ENCODE results near the gene HES4. TPM values are rescaled to one million over a fixed set of nuclear protein-coding genes. Genes with fewer than 3 reads are reported as not detected.

HES4 gene
- total and polyA plus RNA-seq, 7 experiments from 2014 or later: 0.22 to 35.0 (median 1.8) TPM; not detected in 2

- POLR2A ChIA-PET: no interaction called here
- CTCF ChIA-PET: no interaction called here
- peaks cover 0 to 100% (median 25%) of the 10 kb centered on the region in 3 experiments for H3K36me3 ChIP-seq (ENCODE audit: control insufficient read depth in 2 of 3, insufficient read depth in 3 of 3, low read length in 3 of 3)
- H3K9me3 Mint-ChIP-seq: no peaks in the 10 kb centered on the region
- H3K27ac ChIP-seq (ENCODE audit: low read depth, low read length): no peak overlapping the region
- H3K4me3 ChIP-seq (ENCODE audit: low read length): no peak overlapping the region
- DNase-seq (no peak), ATAC-seq (no peak)
- H3K27ac Mint-ChIP-seq: no peak overlapping the region
- peaks cover 0 to 8% (median 4%) of the 10 kb centered on the region in 7 donors for H3K4me1 Mint-ChIP-seq
- no peaks in the 10 kb centered on the region for H3K27me3 ChIP-seq (ENCODE audit: control insufficient read depth in 2 of 2, insufficient read depth in 2 of 2, low read length in 2 of 2)
- intact Hi-C loops (cut with micrococcal nuclease): no loop called here
- no peaks in the 10 kb centered on the region for H3K27me3 Mint-ChIP-seq
- no peak overlapping the region for H3K4me3 Mint-ChIP-seq
- peaks cover 12 to 57% (median 18%) of the 10 kb centered on the region in 5 donors for H3K36me3 Mint-ChIP-seq
- no peaks in the 10 kb centered on the region for H3K9me3 ChIP-seq (ENCODE audit: control insufficient read depth in 2 of 3, low read length in 3 of 3)
- no peaks in the 10 kb centered on the region for H3K4me1 ChIP-seq (ENCODE audit: control insufficient read depth in 2 of 2, insufficient read depth in 2 of 2, low read length in 2 of 2)
These were observed 49.6 kb downstream of the HES4 start for GRCh38 chr1:950268-950667.

Other genes with a start within 250 kb of the HES4 start
- gene SAMD11, start 76.2 kb downstream of the HES4 start, total RNA-seq: not detected
- under 1 TPM; 0.10 to 0.24 TPM for gene SAMD11, start 76.2 kb downstream of the HES4 start, polyA plus RNA-seq
- gene NOC2L, start 40.8 kb downstream of the HES4 start, total RNA-seq: 10 to 100 TPM; 46.6 to 88.3 (median 67.9) TPM
- 10 to 100 TPM; 62.7 to 82.5 TPM for gene NOC2L, start 40.8 kb downstream of the HES4 start, polyA plus RNA-seq
- 10 to 100 TPM; 14.2 to 34.2 (median 32.0) TPM for gene KLHL17, start 39.5 kb downstream of the HES4 start, total RNA-seq
- gene KLHL17, start 39.5 kb downstream of the HES4 start, polyA plus RNA-seq: 1 to 10 TPM in 1 of 2 donors, under 1 TPM in 1; 0.58 to 2.6 TPM
- 1 to 10 TPM in 3 of 5 experiments, under 1 TPM in 2; 0.24 to 3.0 (median 1.0) TPM for gene PLEKHN1, start 33.6 kb downstream of the HES4 start, total RNA-seq
- gene PLEKHN1, start 33.6 kb downstream of the HES4 start, polyA plus RNA-seq: under 1 TPM in 1 of 2 donors, not detected in 1; 0.18 TPM
- not detected for gene PERM1, start 18.0 kb downstream of the HES4 start, total RNA-seq
- not detected for gene PERM1, start 18.0 kb downstream of the HES4 start, polyA plus RNA-seq
- 100 to 1,000 TPM in 1 of 5 experiments, 10 to 100 TPM in 4; 17.4 to 227 (median 25.4) TPM for gene ISG15, start 13.4 kb upstream of the HES4 start, total RNA-seq
- 100 to 1,000 TPM; 114 to 218 TPM for gene ISG15, start 13.4 kb upstream of the HES4 start, polyA plus RNA-seq
- 10 to 100 TPM in 1 of 5 experiments, 1 to 10 TPM in 4; 1.8 to 10.9 (median 4.9) TPM for gene AGRN, start 20.0 kb upstream of the HES4 start, total RNA-seq
- gene AGRN, start 20.0 kb upstream of the HES4 start, polyA plus RNA-seq: 1 to 10 TPM in 1 of 2 donors, under 1 TPM in 1; 0.19 to 1.2 TPM
- under 1 TPM in 1 of 5 experiments, not detected in 4; 0.32 TPM for gene RNF223, start 74.2 kb upstream of the HES4 start, total RNA-seq
- not detected for gene RNF223, start 74.2 kb upstream of the HES4 start, polyA plus RNA-seq
- gene C1orf159, start 116.0 kb upstream of the HES4 start, total RNA-seq: 10 to 100 TPM; 17.6 to 21.9 (median 19.6) TPM
- gene C1orf159, start 116.0 kb upstream of the HES4 start, polyA plus RNA-seq: 10 to 100 TPM in 1 of 2 donors, 1 to 10 TPM in 1; 6.4 to 10.5 TPM
- under 1 TPM in 2 of 5 experiments, not detected in 3; 0.58 to 0.80 TPM for gene TTLL10, start 173.8 kb upstream of the HES4 start, total RNA-seq
- gene TTLL10, start 173.8 kb upstream of the HES4 start, polyA plus RNA-seq: not detected
- gene TNFRSF18, start 206.5 kb upstream of the HES4 start, total RNA-seq: 10 to 100 TPM in 2 of 5 experiments, 1 to 10 TPM in 1, not detected in 2; 2.6 to 81.7 (median 12.6) TPM
- under 1 TPM in 1 of 2 donors, not detected in 1; 0.32 TPM for gene TNFRSF18, start 206.5 kb upstream of the HES4 start, polyA plus RNA-seq
- gene TNFRSF4, start 214.1 kb upstream of the HES4 start, total RNA-seq: 100 to 1,000 TPM in 1 of 5 experiments, 10 to 100 TPM in 1, 1 to 10 TPM in 2, under 1 TPM in 1; 0.49 to 192 (median 7.8) TPM
- 1 to 10 TPM; 1.4 to 1.5 TPM for gene TNFRSF4, start 214.1 kb upstream of the HES4 start, polyA plus RNA-seq
- gene SDF4, start 231.9 kb upstream of the HES4 start, total RNA-seq: 100 to 1,000 TPM in 4 of 5 experiments, 10 to 100 TPM in 1; 75.8 to 124 (median 110) TPM
- gene SDF4, start 231.9 kb upstream of the HES4 start, polyA plus RNA-seq: 10 to 100 TPM; 74.8 to 90.7 TPM
- 10 to 100 TPM; 10.9 to 29.0 (median 22.8) TPM for gene B3GALT6, start 232.1 kb upstream of the HES4 start, total RNA-seq
- gene B3GALT6, start 232.1 kb upstream of the HES4 start, polyA plus RNA-seq: 10 to 100 TPM in 1 of 2 donors, 1 to 10 TPM in 1; 7.2 to 12.7 TPM
- 1 to 10 TPM; 2.5 to 5.8 (median 3.0) TPM for gene C1QTNF12, start 246.6 kb upstream of the HES4 start, total RNA-seq
- gene C1QTNF12, start 246.6 kb upstream of the HES4 start, polyA plus RNA-seq: under 1 TPM in 1 of 2 donors, not detected in 1; 0.56 TPM

All from naive thymus-derived CD4-positive, alpha-beta T cell (primary cell).